GM20000 (cell line): ENCODE results near the gene KRTAP12-1.
"Not testable (repeated sequence)": the region's sequence is repeated elsewhere in the genome, so short reads cannot be mapped to it uniquely, and the experiment has no call there.

Experiments used
- DNase-seq: peaks from one replicate; pipeline ENCODE4 v3.0.0; 2012; ENCODE audit warnings: low spot score
- TF ChIP-seq, protein P1 (sequence below): IDR thresholded peaks from 2 replicates; pipeline ENCODE4 v1.5.1; 2012; ENCODE audit warnings: mild to moderate bottlenecking, control low read depth; ENCODE audit errors: extremely low read depth, missing control alignments

Gene KRTAP12-1

DNA sequence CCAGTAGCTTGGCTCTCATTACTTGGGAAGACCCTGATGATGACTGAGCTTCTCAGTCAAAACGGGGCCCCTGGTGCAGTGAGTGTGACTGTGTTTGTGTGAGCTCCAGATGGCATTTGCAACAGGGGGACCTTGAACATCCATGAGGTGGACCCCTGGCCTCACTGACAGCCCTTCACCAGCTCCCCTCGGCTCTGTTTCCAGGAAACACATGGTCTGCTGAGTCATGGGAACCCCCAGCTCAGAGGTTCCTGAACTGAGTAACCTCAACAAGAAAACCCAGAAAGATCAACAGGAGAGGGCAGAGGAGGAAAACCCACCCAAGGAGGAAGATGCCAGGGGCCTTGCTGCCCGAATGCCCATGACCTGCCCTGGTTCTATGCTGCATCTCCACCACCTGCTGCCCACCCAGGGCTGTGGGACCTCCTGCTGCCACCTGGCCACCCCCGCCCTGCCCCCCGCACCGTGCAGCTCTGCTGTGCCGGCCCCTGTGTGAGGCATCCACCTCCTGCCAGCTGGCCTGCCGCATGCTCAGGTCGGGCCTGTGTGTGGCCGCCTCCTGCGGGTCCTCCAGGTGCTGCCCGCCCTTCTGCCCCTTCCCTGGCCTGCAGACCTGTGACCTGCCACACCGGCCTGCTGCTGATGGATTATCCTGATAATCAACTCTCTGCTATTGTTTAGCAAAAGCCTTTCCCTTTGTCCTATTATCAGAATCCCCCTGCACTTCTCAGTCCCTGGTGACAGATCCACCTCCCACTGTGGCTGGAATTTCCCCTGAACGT is 4.2 kb upstream of the KRTAP12-1 start:
- DNase-seq = no peak
- TF ChIP-seq, protein P1, sequence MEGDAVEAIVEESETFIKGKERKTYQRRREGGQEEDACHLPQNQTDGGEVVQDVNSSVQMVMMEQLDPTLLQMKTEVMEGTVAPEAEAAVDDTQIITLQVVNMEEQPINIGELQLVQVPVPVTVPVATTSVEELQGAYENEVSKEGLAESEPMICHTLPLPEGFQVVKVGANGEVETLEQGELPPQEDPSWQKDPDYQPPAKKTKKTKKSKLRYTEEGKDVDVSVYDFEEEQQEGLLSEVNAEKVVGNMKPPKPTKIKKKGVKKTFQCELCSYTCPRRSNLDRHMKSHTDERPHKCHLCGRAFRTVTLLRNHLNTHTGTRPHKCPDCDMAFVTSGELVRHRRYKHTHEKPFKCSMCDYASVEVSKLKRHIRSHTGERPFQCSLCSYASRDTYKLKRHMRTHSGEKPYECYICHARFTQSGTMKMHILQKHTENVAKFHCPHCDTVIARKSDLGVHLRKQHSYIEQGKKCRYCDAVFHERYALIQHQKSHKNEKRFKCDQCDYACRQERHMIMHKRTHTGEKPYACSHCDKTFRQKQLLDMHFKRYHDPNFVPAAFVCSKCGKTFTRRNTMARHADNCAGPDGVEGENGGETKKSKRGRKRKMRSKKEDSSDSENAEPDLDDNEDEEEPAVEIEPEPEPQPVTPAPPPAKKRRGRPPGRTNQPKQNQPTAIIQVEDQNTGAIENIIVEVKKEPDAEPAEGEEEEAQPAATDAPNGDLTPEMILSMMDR = no peak

DNA sequence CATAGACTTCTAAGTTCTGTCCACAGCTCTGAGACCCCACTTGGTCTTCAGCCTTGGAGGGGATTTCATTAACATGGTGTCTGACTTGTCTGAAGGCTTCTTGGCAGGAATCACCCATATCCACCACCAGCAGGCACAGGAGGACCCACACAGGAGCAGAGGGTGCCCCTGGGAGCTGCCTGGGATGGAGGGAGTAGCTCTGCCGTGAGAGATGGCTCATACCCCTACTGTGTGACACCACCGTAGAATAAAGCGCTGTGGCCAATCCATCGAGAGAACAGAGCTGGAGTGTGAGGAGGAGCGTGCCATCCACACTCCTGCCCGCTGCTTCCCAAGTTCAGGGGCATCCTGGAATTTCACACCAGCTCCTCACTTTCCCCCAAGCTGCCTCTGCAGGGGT is 3.1 kb upstream of the KRTAP12-1 start:
- not testable (repeated sequence) for DNase-seq

DNA sequence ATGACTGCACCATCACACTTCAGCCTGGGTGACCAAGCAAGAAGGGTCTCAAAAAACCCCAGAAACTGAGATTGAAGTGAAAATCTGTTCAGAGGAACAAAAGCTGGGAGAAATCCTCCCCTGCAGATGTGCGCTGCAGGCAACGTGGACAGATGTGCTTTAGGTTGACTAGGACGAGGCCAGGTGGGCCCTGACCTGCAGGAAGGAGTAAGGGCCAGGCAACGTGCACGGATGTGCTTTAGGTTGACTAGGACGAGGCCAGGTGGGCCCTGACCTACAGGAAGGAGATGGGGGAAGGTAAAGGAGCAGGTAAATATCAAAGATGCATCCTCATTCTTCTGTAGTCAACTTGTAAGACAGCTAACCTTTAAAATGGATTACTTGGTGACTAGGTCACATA is 2.5 kb upstream of the KRTAP12-1 start:
- TF ChIP-seq, protein P1 = no peak
- DNase-seq = no peak

DNA sequence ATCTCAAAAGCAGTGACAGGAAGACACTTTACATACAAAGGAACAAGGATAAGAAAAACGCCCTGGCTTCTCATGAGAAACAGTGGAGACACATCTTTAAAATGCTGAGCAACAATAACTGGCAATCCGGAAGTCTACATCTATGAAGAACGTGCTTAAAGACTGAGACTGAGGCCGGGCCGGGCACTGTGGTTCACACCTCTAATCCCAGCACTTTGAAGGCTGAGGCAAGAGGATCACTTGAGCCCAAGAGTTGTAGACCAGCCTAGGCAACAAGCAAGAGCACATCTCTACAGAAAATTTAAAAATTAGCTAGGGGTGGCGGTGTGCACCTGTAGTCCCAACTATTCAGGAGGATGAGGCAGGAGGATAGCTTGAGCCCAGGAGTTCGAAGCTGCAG is 2.1 kb upstream of the KRTAP12-1 start:
- TF ChIP-seq, protein P1 = no peak
- no peak for DNase-seq

DNA sequence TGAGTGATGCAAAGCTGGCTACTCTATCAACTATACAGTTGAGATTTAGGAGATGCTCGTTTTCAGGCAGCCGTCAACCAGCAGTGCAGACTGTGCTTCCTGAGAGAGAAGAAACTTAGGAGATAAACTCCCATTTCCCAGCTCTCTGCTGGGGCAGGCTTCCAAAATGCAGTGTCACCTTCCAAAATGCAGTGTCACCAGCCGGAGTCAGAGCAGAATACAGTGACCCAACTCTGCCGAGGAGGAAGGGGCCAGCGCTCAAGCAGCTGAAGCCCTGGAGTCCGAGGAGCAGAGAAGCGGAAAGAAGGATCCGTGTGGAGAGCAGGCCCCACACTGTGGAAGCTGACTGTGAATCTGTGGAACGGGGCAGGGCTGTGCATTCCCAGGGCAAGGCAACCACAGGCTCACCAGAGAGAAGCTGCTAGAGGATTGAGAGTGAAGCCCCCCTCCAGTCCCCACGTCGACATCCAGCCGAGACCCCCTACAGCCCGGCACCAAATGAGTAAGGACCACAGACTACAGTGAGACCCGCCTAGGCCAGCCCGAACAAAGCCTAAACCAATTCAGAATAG is 703 bp upstream of the KRTAP12-1 start:
- DNase-seq = no peak
- TF ChIP-seq, protein P1 = no peak

DNA sequence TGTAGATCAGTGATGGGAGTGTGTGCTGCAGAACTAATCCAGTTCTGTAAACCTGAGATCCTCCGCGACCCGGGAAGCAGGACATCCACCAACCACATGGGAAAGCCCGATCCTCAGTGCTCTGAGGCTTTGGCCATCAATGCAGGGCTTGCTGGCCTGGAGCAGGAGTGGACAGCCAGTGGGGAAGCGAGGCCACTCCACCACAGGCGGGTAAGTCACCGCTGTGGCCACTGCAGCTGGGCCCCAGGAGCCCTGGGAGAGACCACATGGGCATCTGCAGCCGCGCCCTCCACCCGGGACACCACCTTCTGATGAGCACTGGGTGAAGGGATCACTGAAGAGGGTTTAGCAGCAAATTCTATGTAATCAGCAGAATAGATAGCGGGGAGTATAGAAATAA is 811 bp downstream of the KRTAP12-1 start:
- TF ChIP-seq, protein P1 = no peak
- no peak for DNase-seq

DNA sequence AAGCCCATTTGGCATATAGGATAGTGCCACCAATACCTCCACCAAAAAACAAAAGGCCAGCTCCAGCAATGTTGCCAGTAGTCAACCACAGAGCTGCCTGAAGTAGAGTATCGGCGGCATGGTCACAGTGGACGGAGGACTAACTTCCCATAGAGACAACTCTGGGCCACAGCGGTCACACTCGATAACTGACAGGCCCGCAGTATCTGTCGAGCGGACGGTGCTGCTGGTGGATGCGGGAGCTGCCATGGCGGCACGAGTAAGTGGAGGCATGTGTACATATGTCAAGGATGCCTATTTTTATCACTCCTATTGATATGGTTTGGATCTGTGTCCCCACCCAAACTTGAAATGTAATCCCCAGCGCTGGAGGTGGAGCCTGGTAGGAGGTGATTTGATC is 4.1 kb downstream of the KRTAP12-1 start:
- TF ChIP-seq, protein P1 = no peak
- DNase-seq = no peak

DNA sequence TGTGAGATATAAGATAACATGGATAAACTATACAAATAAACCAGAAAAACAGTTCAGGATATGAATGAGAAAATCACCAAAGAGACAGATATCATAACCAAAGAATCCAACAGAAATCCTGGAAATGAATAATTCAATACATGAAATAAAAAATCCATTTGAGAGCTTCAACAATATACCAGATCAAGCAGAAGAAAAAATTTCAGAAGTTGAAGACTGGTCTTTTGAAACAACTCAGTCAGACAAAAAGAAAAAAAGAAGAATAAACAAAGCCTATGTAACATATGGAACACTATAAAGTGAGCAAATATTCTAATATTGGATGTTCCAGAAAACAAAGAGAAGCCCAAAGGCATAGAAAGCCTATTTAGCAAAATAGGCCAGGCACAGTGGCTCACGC is 10.1 kb downstream of the KRTAP12-1 start:
- DNase-seq = no peak
- TF ChIP-seq, protein P1 = no peak
